Mesothelial cell of epicardium (in vitro differentiated cells): ENCODE data around the gene SCCPDH. TPM values are rescaled to one million over a fixed set of nuclear protein-coding genes. Genes with fewer than 3 reads are reported as not detected.
A peak's percentile ranks its signal among the peaks of the same experiment; 100 is the strongest.
"Not testable (repeated sequence)": the region's sequence is repeated elsewhere in the genome, so short reads cannot be mapped to it uniquely, and the experiment has no call there.

Experiments
- DNase-seq, 2 experiments: peaks; one replicate each; pipeline ENCODE4 v3.0.0; 2021; ENCODE audit warnings: low spot score in 2 of 2; ENCODE audit not compliant: unreplicated experiment in 2 of 2
- H3K27ac Mint-ChIP-seq: 2 replicates; pipeline ENCODE4 v1.8.0; 2021; ENCODE audit warnings: mixed read lengths
- H3K27me3 Mint-ChIP-seq: 2 replicates; pipeline ENCODE4 v1.8.0; 2021; ENCODE audit warnings: low read depth, mixed read lengths
- H3K36me3 Mint-ChIP-seq: 2 replicates; pipeline ENCODE4 v1.8.0; 2021; ENCODE audit warnings: mixed read lengths
- H3K4me1 Mint-ChIP-seq: 2 replicates; pipeline ENCODE4 v1.8.0; 2021; ENCODE audit warnings: mixed read lengths
- H3K4me3 Mint-ChIP-seq: 2 replicates; pipeline ENCODE4 v1.8.0; 2021; ENCODE audit warnings: mild to moderate bottlenecking, moderate library complexity, mixed read lengths
- H3K9me3 Mint-ChIP-seq: 2 replicates; pipeline ENCODE4 v1.8.0; 2021; ENCODE audit warnings: mixed read lengths
- total RNA-seq: library from RNA; stranded (reverse); gene quantifications from 3 replicates; pipeline ENCODE4 v1.2.1, GENCODE V29; 2021
- TF ChIP-seq, protein P1 (sequence below): fragments of 200-600 bp; sonication (generic); IDR thresholded peaks from one replicate; pipeline ENCODE4 v1.5.0; 2021; ENCODE audit warnings: antibody characterized with exemption; ENCODE audit not compliant: unreplicated experiment

SCCPDH gene
- total RNA-seq, 1 donor from 2014 or later, result 35.1 TPM

DNA sequence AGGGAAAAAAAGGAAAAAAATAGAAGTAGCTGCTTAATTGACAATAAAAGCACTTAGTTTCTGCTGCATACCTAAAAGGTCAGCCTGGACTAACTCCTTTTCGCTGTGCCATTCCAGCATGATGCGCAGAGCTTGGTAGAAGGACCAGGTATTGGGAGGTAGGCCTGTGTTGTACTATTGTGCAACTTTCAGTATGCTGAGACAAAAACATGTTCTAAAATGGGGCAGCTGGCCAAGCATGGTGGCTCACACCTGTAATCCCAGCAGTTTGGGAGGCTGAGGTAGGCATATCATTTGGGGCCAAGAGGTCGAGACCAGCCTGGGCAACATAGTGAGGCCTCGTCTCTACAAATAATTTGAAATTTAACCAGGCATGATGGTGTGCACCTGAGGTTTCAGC is 15.0 kb upstream of the SCCPDH start:
- H3K27me3 Mint-ChIP-seq, result peaks cover 4% of the 10 kb centered on the region

DNA sequence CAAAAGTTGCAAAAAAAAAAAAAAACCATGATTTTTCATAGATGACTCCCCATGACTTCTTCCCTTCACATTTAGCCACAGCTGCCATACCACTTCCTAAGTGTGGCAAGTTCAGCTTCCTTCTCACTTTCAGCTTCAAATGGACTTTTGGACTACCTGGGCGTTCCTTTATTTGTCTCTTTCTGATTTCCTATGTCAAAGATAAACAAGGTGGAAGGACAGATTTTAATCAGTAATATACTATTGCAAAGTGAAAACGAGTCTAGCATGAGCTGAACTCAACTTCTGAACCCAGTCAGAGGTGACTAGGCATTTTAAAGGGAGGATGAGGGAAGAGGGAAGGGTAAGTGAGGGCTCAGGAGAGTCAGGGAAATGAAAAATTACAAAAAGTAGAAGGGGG is 14.4 kb upstream of the SCCPDH start:
- no peak overlapping the region for H3K27ac Mint-ChIP-seq
- H3K36me3 Mint-ChIP-seq, result no peaks in the 10 kb centered on the region
- no peak for DNase-seq
- H3K4me1 Mint-ChIP-seq, result peaks cover 8% of the 10 kb centered on the region
- peaks cover 20% of the 10 kb centered on the region for H3K9me3 Mint-ChIP-seq
- TF ChIP-seq, protein P1, sequence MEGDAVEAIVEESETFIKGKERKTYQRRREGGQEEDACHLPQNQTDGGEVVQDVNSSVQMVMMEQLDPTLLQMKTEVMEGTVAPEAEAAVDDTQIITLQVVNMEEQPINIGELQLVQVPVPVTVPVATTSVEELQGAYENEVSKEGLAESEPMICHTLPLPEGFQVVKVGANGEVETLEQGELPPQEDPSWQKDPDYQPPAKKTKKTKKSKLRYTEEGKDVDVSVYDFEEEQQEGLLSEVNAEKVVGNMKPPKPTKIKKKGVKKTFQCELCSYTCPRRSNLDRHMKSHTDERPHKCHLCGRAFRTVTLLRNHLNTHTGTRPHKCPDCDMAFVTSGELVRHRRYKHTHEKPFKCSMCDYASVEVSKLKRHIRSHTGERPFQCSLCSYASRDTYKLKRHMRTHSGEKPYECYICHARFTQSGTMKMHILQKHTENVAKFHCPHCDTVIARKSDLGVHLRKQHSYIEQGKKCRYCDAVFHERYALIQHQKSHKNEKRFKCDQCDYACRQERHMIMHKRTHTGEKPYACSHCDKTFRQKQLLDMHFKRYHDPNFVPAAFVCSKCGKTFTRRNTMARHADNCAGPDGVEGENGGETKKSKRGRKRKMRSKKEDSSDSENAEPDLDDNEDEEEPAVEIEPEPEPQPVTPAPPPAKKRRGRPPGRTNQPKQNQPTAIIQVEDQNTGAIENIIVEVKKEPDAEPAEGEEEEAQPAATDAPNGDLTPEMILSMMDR, result no peak
- H3K27me3 Mint-ChIP-seq, result peaks cover 4% of the 10 kb centered on the region
- no peak overlapping the region for H3K4me3 Mint-ChIP-seq

More for the DNA sequence above, 15.0 kb upstream of the SCCPDH start:
- Mint-ChIP-seq H3K36me3 (no peaks in the 10 kb centered on the region), H3K9me3 (peaks cover 20% of the 10 kb centered on the region), H3K4me1 (peaks cover 11% of the 10 kb centered on the region), H3K27ac (no peak overlapping the region), H3K4me3 (no peak overlapping the region)
- TF ChIP-seq, protein P1, result no peak
- no peak for DNase-seq

DNA sequence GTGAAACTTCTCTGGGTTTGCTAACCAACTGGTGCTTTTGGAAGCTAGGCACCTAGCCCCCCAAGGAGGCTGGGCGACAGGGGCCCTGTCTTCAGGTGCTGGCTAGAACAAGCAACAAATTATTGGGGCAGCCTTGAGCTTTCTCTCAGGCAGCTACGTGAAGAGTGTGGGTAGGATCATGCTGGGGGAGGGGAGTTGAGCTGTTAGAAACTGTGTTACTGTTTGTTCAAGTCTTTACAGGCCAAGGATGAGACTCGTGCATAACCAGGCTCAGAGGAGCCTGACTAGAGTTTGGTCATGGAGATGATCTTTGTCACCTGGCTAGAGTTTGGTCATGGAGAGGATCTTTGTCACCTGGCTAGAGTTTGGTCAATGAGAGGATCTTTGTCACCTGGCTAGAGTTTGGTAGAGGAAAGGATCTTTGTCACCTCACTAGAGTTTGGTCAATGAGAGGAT is 12.6 kb upstream of the SCCPDH start:
- TF ChIP-seq, protein P1, result no peak
- H3K9me3 Mint-ChIP-seq, result peaks cover 27% of the 10 kb centered on the region
- no peaks in the 10 kb centered on the region for H3K4me1 Mint-ChIP-seq
- H3K27ac Mint-ChIP-seq, result no peak overlapping the region
- DNase-seq, result no peak
- no peaks in the 10 kb centered on the region for H3K36me3 Mint-ChIP-seq
- peaks cover 15% of the 10 kb centered on the region for H3K27me3 Mint-ChIP-seq
- no peak overlapping the region for H3K4me3 Mint-ChIP-seq

DNA sequence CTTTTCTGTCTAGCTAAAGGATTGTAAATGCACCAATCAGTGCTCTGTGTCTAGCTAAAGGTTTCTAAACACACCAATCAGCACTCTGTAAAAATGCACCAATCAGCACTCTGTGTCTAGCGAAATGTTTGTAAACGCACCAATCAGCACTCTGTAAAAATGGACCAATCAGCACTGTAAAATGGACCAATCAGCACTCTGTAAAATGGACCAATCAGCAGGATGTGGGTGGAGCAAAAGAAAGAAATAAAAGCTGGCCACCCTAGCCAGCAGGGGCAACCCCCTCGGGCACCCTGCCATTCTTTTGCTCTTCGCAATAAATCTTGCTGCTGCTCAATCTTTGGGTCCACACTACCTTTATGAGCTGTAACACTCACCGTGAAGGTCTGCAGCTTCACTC is 11.8 kb upstream of the SCCPDH start:
- DNase-seq, H3K4me3 Mint-ChIP-seq, H3K4me1 Mint-ChIP-seq, H3K36me3 Mint-ChIP-seq, H3K27ac Mint-ChIP-seq: not testable (repeated sequence)
- Mint-ChIP-seq H3K9me3 (peaks cover 27% of the 10 kb centered on the region), H3K27me3 (peaks cover 18% of the 10 kb centered on the region)

DNA sequence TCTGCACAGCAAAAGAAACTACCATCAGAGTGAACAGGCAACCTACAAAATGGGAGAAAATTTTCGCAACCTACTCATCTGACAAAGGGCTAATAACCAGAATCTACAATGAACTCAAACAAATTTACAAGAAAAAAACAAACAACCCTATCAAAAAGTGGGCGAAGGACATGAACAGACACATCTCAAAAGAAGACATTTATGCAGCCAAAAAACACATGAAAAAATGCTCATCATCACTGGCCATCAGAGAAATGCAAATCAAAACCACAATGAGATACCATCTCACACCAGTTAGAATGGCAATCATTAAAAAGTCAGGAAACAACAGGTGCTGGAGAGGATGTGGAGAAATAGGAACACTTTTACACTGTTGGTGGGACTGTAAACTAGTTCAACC is 4.8 kb upstream of the SCCPDH start:
- H3K27me3 Mint-ChIP-seq, result peaks cover 14% of the 10 kb centered on the region
- H3K4me1 Mint-ChIP-seq, DNase-seq, H3K4me3 Mint-ChIP-seq, H3K36me3 Mint-ChIP-seq, H3K27ac Mint-ChIP-seq: not testable (repeated sequence)
- peaks cover 13% of the 10 kb centered on the region for H3K9me3 Mint-ChIP-seq

DNA sequence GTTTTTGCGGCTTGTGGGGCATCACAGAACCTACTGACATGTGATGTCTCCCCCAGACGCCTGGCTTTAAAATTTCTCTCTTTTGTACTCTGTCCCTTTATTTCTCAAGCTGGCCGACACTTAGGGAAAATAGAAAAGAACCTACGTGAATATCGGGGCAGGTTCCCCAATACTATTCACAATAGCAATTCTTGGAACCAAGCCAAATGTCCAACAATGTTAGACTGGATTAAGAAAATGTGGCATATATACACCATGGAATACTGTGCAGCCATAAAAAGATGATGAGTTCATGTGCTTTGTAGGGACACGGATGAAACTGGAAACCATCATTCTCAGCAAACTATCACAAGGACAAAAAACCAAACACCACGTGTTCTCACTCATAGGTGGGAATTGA is 3.4 kb upstream of the SCCPDH start:
- peaks cover 12% of the 10 kb centered on the region for H3K4me1 Mint-ChIP-seq
- DNase-seq, result not testable (repeated sequence)

DNA sequence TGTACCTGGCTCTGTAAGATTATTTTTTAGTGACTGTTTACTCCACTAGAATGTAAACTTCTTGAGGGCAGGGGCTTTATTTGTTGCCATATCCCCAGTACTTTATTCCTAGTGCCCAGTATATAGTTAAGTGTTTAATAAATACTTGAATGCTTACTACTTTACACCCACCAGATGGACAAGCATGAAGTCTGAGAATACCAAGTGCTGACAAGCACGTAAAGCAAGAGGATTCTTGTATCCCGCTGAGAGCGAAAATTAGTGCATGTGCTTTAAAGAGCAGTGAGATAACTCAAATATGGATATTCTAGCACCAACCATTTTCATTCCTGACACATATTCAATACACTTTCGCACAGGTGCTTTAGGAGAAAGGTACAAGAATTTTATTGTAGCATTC is 1.5 kb upstream of the SCCPDH start:
- Mint-ChIP-seq H3K36me3 (peaks cover 15% of the 10 kb centered on the region), H3K27me3 (no peaks in the 10 kb centered on the region), H3K9me3 (peaks cover 12% of the 10 kb centered on the region), H3K4me1 (peaks cover 14% of the 10 kb centered on the region), H3K4me3 (peak overlapping the region; percentile 39), H3K27ac (no peak overlapping the region)
- DNase-seq, result no peak
- TF ChIP-seq, protein P1, result no peak

More for the DNA sequence above, 3.4 kb upstream of the SCCPDH start:
- not testable (repeated sequence) for H3K36me3 Mint-ChIP-seq, H3K27ac Mint-ChIP-seq, H3K9me3 Mint-ChIP-seq, H3K27me3 Mint-ChIP-seq, H3K4me3 Mint-ChIP-seq
